Caco-2 (cell line): ENCODE data around the gene ZNF30. TPM values are rescaled to one million over a fixed set of nuclear protein-coding genes. Genes with fewer than 3 reads are reported as not detected.
A peak's percentile ranks its signal among the peaks of the same experiment; 100 is the strongest.

Source experiments
- BruUV-seq: library from RNA; stranded (reverse); fragments of 400-500 nt; replicated peaks from 2 replicates; lab custom pipeline; 2021; lab: Mats Ljungman, UMichigan
- CTCF ChIA-PET: fragments of 300-600 bp; sonication (Branson Sonifier 250); formaldehyde crosslinking; loops from one replicate; lab custom pipeline; 2022; ENCODE audit warnings: antibody characterized with exemption; lab: Charles Lee
- POLR2A ChIA-PET: fragments of 300-600 bp; sonication (Branson Sonifier 250); formaldehyde crosslinking; loops from one replicate; lab custom pipeline; 2022; ENCODE audit warnings: antibody characterized with exemption; lab: Charles Lee
- DNase-seq, 2 experiments: peaks; one replicate each; pipeline versions ENCODE4 v3.0.0 to v3.0.0-alpha.2; 2020 to 2022
- H3K27me3 ChIP-seq: replicated peaks from 2 replicates; pipeline ENCODE4 v1.6.0; 2011; ENCODE audit warnings: low read length; ENCODE audit not compliant: control insufficient read depth, insufficient read depth
- H3K36me3 ChIP-seq: 2 replicates; pipeline ENCODE4 v1.5.1; 2011; ENCODE audit warnings: low read length; ENCODE audit not compliant: control insufficient read depth, insufficient read depth
- H3K4me1 ChIP-seq: fragments of 250-450 bp; sonication (Bioruptor Pico); 2 replicates; pipeline ENCODE4 v1.5.1; 2020; ENCODE audit warnings: mild to moderate bottlenecking
- H3K4me3 ChIP-seq: 2 replicates; pipeline ENCODE4 v1.5.1; 2011; ENCODE audit warnings: low read depth, mild to moderate bottlenecking, control low read depth, low read length
- H3K9me3 ChIP-seq: fragments of 250-450 bp; sonication (Bioruptor Pico); 2 replicates; pipeline ENCODE4 v1.5.1; 2020; ENCODE audit warnings: mild to moderate bottlenecking, moderate library complexity
- H3K27ac Mint-ChIP-seq: one replicate; pipeline ENCODE4 v1.8.0; 2022; ENCODE audit warnings: mixed read lengths; ENCODE audit not compliant: unreplicated experiment
- H3K27me3 Mint-ChIP-seq: one replicate; pipeline ENCODE4 v1.8.0; 2022; ENCODE audit warnings: mixed read lengths; ENCODE audit not compliant: insufficient read depth, unreplicated experiment
- H3K36me3 Mint-ChIP-seq: one replicate; pipeline ENCODE4 v1.8.0; 2022; ENCODE audit warnings: mild to moderate bottlenecking, mixed read lengths; ENCODE audit not compliant: insufficient read depth, unreplicated experiment
- H3K4me1 Mint-ChIP-seq: one replicate; pipeline ENCODE4 v1.8.0; 2022; ENCODE audit warnings: low read depth, mixed read lengths; ENCODE audit not compliant: unreplicated experiment
- H3K4me3 Mint-ChIP-seq: one replicate; pipeline ENCODE4 v1.8.0; 2022; ENCODE audit warnings: mild to moderate bottlenecking, moderate library complexity, mixed read lengths; ENCODE audit not compliant: unreplicated experiment
- H3K9me3 Mint-ChIP-seq: one replicate; pipeline ENCODE4 v1.8.0; 2022; ENCODE audit warnings: mixed read lengths; ENCODE audit not compliant: unreplicated experiment
- CTCF ChIP-seq, 2 experiments: fragments of 200-600 bp in 1 of 2; IDR thresholded peaks; 1 replicate in 1 of 2; 2 replicates in 1 of 2; pipeline versions ENCODE4 v1.5.1 to v1.8.0; 2011 to 2022; ENCODE audit warnings: antibody characterized with exemption in 1 of 2, control low read depth in 1 of 2, inconsistent platforms in 1 of 2, low read depth in 1 of 2, low read length in 1 of 2, mild to moderate bottlenecking in 1 of 2, moderate library complexity in 1 of 2; ENCODE audit not compliant: insufficient read depth in 1 of 2, severe bottlenecking in 1 of 2, unreplicated experiment in 1 of 2
- intact Hi-C: fragments of 100-400 bp; cut with micrococcal nuclease; formaldehyde crosslinking; loops from one replicate; pipeline ENCODE4 v1.10.0; 2022; ENCODE audit not compliant: unreplicated experiment
- total RNA-seq: library from RNA; stranded (reverse); gene quantifications from 2 replicates; pipeline ENCODE4 v1.2.3, GENCODE V29; 2022

The ZNF30 gene
- total RNA-seq, 1 experiment from 2014 or later, result 5.6 TPM

GRCh38 chr19:34972163-34972705, 45.5 kb downstream of the ZNF30 start:
- DNase-seq, result no peak
- Histone ChIP-seq H3K9me3 (peaks cover 32% of the 10 kb centered on the region), H3K27me3 (no peaks in the 10 kb centered on the region), H3K36me3 (no peaks in the 10 kb centered on the region; the same call in 1 of the 2 replicates), H3K4me1 (peaks cover 30% of the 10 kb centered on the region), H3K4me3 (no peak overlapping the region)
- ChIA-PET POLR2A (no interaction called here), CTCF (interaction anchor here (0.6 to 1.6 kb wide), 3 partner anchors 34 to 45 kb away, joined by 3 to 9 read pairs (median 5); no protein-coding TSS in a partner anchor)
- BruUV-seq, result no TSS peak
- Mint-ChIP-seq H3K27ac (no peak overlapping the region), H3K27me3 (no peaks in the 10 kb centered on the region), H3K36me3 (peaks cover 13% of the 10 kb centered on the region), H3K4me1 (peaks cover 17% of the 10 kb centered on the region), H3K9me3 (peaks cover 35% of the 10 kb centered on the region), H3K4me3 (no peak overlapping the region)
- intact Hi-C loops, result loop anchor here (5.0 kb wide), 1 partner anchor 165 kb away; the partner anchor contains the start of genes FXYD1 and LGI4
- TF ChIP-seq CTCF (IDR thresholded peaks at IDR 0.05; ENCODE audit: insufficient read depth in 1 of 2, low read depth in 1 of 2, low read length in 1 of 2, severe bottlenecking in 1 of 2, unreplicated experiment in 1 of 2), result no peak

- H3K27me3 Mint-ChIP-seq, result no peaks in the 10 kb centered on the region
- Histone ChIP-seq H3K36me3 (no peaks in the 10 kb centered on the region; the same call in 1 of the 2 replicates), H3K27me3 (no peaks in the 10 kb centered on the region), H3K9me3 (peaks cover 22% of the 10 kb centered on the region), H3K4me1 (peaks cover 30% of the 10 kb centered on the region), H3K4me3 (no peak overlapping the region)
- peaks cover 17% of the 10 kb centered on the region for H3K4me1 Mint-ChIP-seq
- ChIA-PET CTCF (interaction anchor here (0.5 kb wide), 1 partner anchor 167 kb away, joined by 4 read pairs; no protein-coding TSS in a partner anchor), POLR2A (interaction anchor here (1.4 kb wide), 1 partner anchor 32 kb away, joined by 4 read pairs; no protein-coding TSS in a partner anchor)
- no peak for TF ChIP-seq CTCF (IDR thresholded peaks at IDR 0.05; ENCODE audit: insufficient read depth in 1 of 2, low read depth in 1 of 2, low read length in 1 of 2, severe bottlenecking in 1 of 2, unreplicated experiment in 1 of 2)
- peaks cover 13% of the 10 kb centered on the region for H3K36me3 Mint-ChIP-seq
- BruUV-seq, result no TSS peak
- H3K27ac Mint-ChIP-seq, result peak overlapping the region; percentile 76
- DNase-seq, result no peak
- peaks cover 25% of the 10 kb centered on the region for H3K9me3 Mint-ChIP-seq
- intact Hi-C loops, result loop anchor here (1.0 to 5.0 kb wide), 2 partner anchors 32 to 163 kb away; partner anchors contain the start of genes FXYD1 and LGI4
- peak overlapping the region; percentile 34 for H3K4me3 Mint-ChIP-seq
Measured at GRCh38 chr19:34974646-34975045, 47.9 kb downstream of the ZNF30 start.

GRCh38 chr19:34975056-34975455, 48.4 kb downstream of the ZNF30 start:
- Histone ChIP-seq H3K4me1 (peaks cover 30% of the 10 kb centered on the region), H3K27me3 (no peaks in the 10 kb centered on the region), H3K4me3 (no peak overlapping the region), H3K9me3 (peaks cover 19% of the 10 kb centered on the region), H3K36me3 (no peaks in the 10 kb centered on the region; the same call in 1 of the 2 replicates)
- CTCF ChIA-PET, result no interaction called here
- POLR2A ChIA-PET, result interaction anchor here (1.4 kb wide), 1 partner anchor 32 kb away, joined by 4 read pairs; no protein-coding TSS in a partner anchor
- peaks cover 21% of the 10 kb centered on the region for H3K9me3 Mint-ChIP-seq
- H3K4me3 Mint-ChIP-seq, result peak overlapping the region; percentile 34
- peaks cover 13% of the 10 kb centered on the region for H3K36me3 Mint-ChIP-seq
- BruUV-seq, result no TSS peak
- H3K27me3 Mint-ChIP-seq, result no peaks in the 10 kb centered on the region
- peak overlapping the region; percentile 76 for H3K27ac Mint-ChIP-seq
- TF ChIP-seq CTCF (IDR thresholded peaks at IDR 0.05; ENCODE audit: insufficient read depth in 1 of 2, low read depth in 1 of 2, low read length in 1 of 2, severe bottlenecking in 1 of 2, unreplicated experiment in 1 of 2), result no peak
- peaks cover 17% of the 10 kb centered on the region for H3K4me1 Mint-ChIP-seq
- no peak for DNase-seq
- intact Hi-C loops, result no loop called here
